HG03097 (cell line): Measurements from ENCODE around the gene UXT.
"Not testable (repeated sequence)": the region's sequence is repeated elsewhere in the genome, so short reads cannot be mapped to it uniquely, and the experiment has no call there.

Experiments used
- ATAC-seq: cut with Tn5 transposase; IDR thresholded peaks from one replicate; pipeline ENCODE4 v1.9.1; 2021; ENCODE audit not compliant: unreplicated experiment, low FRiP score

The UXT gene

GRCh38 chrX:47658684-47659420, at the start of gene UXT:
UXT (minus strand) TSS chrX:47659180; CDS start chrX:47658927, 253 bp downstream.
- ATAC-seq = peak; percentile 72

GRCh38 chrX:47707031-47707780, 48.2 kb upstream of the UXT start:
- no peak for ATAC-seq

- ATAC-seq = no peak
Measured at GRCh38 chrX:47706575-47706974, 47.6 kb upstream of the UXT start.

- no peak for ATAC-seq
Measured at GRCh38 chrX:47704736-47705135, 45.8 kb upstream of the UXT start.

- no peak for ATAC-seq
Measured at GRCh38 chrX:47697181-47697580, 38.2 kb upstream of the UXT start.

GRCh38 chrX:47690175-47690574, 31.2 kb upstream of the UXT start:
- ATAC-seq = no peak

- no peak for ATAC-seq
Measured at GRCh38 chrX:47687263-47687662, 28.3 kb upstream of the UXT start.

GRCh38 chrX:47683829-47684205, 24.8 kb upstream of the UXT start:
- no peak for ATAC-seq

- no peak for ATAC-seq
Measured at GRCh38 chrX:47683184-47683828, 24.3 kb upstream of the UXT start.

- ATAC-seq = not testable (repeated sequence)
Measured at GRCh38 chrX:47675959-47676859, 17.2 kb upstream of the UXT start.

GRCh38 chrX:47674776-47675175, 15.8 kb upstream of the UXT start:
- ATAC-seq = no peak

- ATAC-seq = not testable (repeated sequence)
Measured at GRCh38 chrX:47665797-47666196, 6.8 kb upstream of the UXT start.

GRCh38 chrX:47664737-47665136, 5.8 kb upstream of the UXT start:
- ATAC-seq = no peak

- no peak for ATAC-seq
Measured at GRCh38 chrX:47662144-47662657, 3.2 kb upstream of the UXT start.

GRCh38 chrX:47661539-47661938, 2.6 kb upstream of the UXT start:
- no peak for ATAC-seq

GRCh38 chrX:47659421-47659726, 394 bp upstream of the UXT start:
- ATAC-seq = no peak

GRCh38 chrX:47658301-47658683, 688 bp downstream of the UXT start:
- no peak for ATAC-seq

GRCh38 chrX:47651043-47651905, 7.7 kb downstream of the UXT start:
- ATAC-seq = peak; percentile 5

GRCh38 chrX:47650164-47651042, 8.6 kb downstream of the UXT start, which contains the start of gene ELK1:
ELK1 (minus strand) TSS chrX:47650563; CDS start chrX:47641441, 9,122 bp downstream.
- peak; percentile 86 for ATAC-seq
